HS-5 (cell line): ENCODE measurements around the gene IL16.
A peak's percentile ranks its signal among the peaks of the same experiment; 100 is the strongest.

ENCODE experiments used
- DNase-seq: peaks from one replicate; pipeline ENCODE4 v3.0.0-alpha.2; 2012; ENCODE audit warnings: low read depth

Gene IL16

GRCh38 chr15:81295486-81296121, 98.9 kb downstream of the IL16 start:
- DNase-seq, result no peak

GRCh38 chr15:81296186-81296585, 99.5 kb downstream of the IL16 start:
- DNase-seq, result no peak

- DNase-seq, result no peak
Observed at GRCh38 chr15:81296673-81297072, 100.0 kb downstream of the IL16 start.

- DNase-seq, result peak; percentile 68
Observed at GRCh38 chr15:81297147-81297572, 100.5 kb downstream of the IL16 start.

- DNase-seq, result no peak
Observed at GRCh38 chr15:81297603-81298575, 101.2 kb downstream of the IL16 start.

GRCh38 chr15:81298611-81299010, 101.9 kb downstream of the IL16 start:
- no peak for DNase-seq

GRCh38 chr15:81299156-81299555, 102.5 kb downstream of the IL16 start:
- DNase-seq, result no peak

GRCh38 chr15:81299630-81300273, 103.1 kb downstream of the IL16 start:
- DNase-seq, result no peak

GRCh38 chr15:81301385-81301784, 104.7 kb downstream of the IL16 start:
- DNase-seq, result no peak

- DNase-seq, result no peak
Observed at GRCh38 chr15:81301815-81302399, 105.2 kb downstream of the IL16 start.

- DNase-seq, result no peak
Observed at GRCh38 chr15:81302701-81303109, 106.0 kb downstream of the IL16 start.

- no peak for DNase-seq
Observed at GRCh38 chr15:81303244-81304225, 106.9 kb downstream of the IL16 start.

GRCh38 chr15:81304226-81304625, 107.5 kb downstream of the IL16 start:
- no peak for DNase-seq

- DNase-seq, result no peak
Observed at GRCh38 chr15:81308260-81308659, 111.6 kb downstream of the IL16 start.

GRCh38 chr15:81309647-81310450, 113.2 kb downstream of the IL16 start:
- DNase-seq, result no peak

GRCh38 chr15:81310480-81310879, 113.8 kb downstream of the IL16 start:
- DNase-seq, result no peak

GRCh38 chr15:81311752-81312464, 115.2 kb downstream of the IL16 start:
- no peak for DNase-seq

- peak; percentile 97 for DNase-seq
Observed at GRCh38 chr15:81312790-81313543, 116.3 kb downstream of the IL16 start.

GRCh38 chr15:81313686-81314085, 117.0 kb downstream of the IL16 start:
- DNase-seq, result no peak
